GM11168 (cell line): ENCODE data around the gene DHCR24.

Experiments
- in situ Hi-C: fragments of 300-500 bp; cut with MboI; formaldehyde crosslinking; loops from one replicate; pipeline ENCODE4 v1.12.0; 2022; ENCODE audit warnings: low sequenced_read_pairs; ENCODE audit not compliant: unreplicated experiment

The DHCR24 gene

DNA sequence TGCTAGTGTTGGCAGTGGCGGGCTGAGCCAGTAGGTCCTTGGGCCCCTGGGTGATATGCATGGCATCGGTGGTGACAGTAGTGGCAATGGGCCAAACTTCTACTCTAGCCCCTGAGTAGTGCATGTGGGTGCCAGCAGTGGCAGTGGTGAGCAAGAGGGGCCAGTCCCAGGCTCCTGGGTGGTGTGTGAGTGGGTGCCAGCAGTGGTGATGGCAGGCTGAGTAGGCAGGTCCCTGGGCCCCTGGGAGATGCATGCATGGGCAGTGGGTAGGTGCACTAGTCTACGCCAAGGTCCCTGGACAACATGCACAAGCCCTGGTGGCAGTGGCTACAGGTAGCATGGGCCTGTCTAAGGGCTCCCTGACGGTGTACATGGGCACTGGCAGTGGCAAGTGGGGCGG, 61.3 kb downstream of the DHCR24 start:
- in situ Hi-C loops: no loop called here

DNA sequence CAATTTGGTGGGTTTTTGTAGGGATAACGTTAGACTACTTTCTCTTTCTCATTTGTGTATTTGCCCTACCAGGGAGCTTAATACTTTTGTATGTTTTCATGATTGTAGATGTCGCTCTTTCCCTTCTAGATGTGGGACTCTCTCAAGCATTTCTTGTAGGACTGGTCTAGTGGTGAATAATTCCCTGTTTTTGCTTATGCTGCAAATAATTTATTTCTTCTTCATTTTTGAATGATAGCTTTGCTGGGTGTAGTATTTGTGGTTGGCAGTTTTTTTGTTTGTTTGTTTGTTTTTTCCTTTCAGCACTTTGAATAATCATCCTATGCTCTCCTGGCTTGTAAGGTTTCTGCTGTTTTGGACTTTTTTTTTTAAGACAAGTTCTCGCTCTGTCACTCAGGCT, 63.3 kb downstream of the DHCR24 start:
- in situ Hi-C loops: no loop called here

DNA sequence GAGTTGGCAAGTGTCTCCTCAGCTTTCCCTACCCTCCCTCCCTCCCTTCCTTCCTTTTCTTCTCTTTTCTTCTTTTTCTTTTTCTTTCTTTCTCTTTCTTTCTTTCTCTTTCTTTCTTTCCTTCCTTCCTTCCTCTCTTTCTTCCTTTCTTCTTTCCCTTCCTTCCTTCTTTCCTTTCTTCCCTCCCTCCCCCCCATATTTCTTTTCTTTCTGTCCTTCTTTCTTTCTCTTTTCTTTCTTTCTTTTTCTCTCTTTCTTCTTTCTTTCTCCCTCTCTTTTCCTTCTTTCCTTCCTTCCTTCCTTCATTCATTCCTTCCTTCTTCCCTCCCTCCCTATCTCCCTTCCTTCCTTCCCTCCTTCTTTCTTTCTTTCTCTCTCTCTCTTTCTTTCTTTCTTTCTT, 67.3 kb downstream of the DHCR24 start:
- in situ Hi-C loops: no loop called here

DNA sequence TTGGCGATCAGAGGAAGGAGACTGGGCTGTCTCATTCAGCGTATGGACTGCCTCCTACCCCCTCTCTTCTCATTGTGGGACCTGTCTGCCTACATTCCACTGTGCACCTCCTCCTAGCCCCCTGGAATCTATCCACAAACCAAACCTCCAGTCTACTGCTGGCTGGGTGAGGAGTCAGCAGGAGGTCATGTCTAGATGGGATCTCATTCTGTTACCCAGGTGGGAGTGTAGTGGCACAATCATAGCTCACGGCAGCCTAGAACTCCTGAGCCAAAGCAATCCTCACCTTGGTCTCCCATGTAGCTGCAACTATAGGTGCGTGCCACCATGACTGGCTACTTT, 67.8 kb downstream of the DHCR24 start:
- in situ Hi-C loops: no loop called here

DNA sequence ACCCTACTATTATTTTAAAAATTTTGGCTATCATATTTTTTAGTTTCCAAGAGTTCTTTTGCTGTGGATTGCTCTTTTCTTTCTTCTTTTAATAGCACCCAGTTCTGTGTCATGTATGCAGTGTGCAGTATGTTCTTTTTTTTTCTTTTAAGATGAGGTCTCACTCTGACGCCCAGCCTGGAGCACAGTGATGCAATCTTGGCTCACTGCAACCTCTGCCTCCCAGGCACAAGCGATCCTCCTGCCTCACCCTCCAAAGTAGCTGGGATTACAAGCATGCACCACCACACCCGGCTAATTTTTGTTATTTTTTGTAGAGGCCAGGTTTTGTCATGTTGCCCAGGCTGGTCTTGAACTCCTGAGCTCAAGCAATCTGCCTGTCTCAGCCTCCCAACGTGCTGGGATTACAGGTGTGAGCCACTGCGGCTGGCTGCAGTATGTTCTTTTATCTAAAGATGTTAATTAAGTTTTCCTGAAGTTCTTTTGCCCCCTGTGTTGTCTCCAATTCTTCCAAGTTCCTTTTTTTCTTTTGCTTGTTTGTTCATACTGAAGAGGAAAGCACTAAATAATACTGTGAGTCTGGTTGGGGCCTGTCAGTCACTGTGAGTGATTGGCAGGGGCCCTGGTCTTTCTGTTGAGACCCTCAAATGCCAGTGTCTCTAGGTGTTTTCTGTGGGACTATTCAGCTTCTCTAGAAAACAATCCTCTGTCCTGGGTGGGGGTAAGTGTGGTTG, 68.4 kb downstream of the DHCR24 start:
- in situ Hi-C loops: no loop called here

DNA sequence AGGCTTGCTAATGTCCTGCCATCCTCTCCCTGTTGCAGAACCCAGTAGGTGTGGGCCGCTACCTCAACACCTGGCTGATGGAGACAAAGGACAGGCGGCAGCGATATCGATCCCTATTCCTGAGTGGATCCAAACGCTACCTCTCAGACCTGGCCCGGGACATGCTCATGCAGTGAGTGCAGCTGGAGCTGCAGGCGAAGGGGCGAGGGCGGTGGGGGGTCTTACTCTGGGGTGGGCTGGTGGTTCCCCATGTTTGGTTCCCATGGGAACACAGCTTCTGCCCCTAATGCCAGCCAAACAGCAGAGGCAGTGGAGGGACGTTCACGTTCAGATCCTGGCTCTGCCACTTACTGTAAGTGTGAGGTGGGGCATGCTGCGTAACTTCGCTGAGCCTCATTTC, 70.0 kb downstream of the DHCR24 start:
- in situ Hi-C loops: no loop called here

DNA sequence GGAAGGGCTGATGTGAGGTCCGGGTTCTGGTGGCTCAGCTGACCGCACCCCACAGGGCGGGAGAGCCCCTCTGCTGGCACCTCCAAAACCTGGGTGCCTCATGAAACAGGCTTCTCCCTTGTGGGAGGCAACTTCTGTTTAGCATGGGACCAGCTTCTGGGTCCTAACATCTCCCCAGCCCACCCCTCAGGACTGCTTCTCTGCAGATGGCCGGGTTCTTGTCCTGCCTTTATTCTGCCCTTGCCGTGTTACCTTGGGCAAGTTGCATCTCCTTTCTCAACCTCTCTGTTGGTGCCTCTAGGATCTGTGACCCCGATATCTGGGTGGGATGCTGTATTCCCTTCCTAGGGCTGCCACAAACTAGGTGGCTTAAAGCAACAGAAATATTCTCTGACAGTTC, 70.9 kb downstream of the DHCR24 start:
- in situ Hi-C loops: no loop called here

DNA sequence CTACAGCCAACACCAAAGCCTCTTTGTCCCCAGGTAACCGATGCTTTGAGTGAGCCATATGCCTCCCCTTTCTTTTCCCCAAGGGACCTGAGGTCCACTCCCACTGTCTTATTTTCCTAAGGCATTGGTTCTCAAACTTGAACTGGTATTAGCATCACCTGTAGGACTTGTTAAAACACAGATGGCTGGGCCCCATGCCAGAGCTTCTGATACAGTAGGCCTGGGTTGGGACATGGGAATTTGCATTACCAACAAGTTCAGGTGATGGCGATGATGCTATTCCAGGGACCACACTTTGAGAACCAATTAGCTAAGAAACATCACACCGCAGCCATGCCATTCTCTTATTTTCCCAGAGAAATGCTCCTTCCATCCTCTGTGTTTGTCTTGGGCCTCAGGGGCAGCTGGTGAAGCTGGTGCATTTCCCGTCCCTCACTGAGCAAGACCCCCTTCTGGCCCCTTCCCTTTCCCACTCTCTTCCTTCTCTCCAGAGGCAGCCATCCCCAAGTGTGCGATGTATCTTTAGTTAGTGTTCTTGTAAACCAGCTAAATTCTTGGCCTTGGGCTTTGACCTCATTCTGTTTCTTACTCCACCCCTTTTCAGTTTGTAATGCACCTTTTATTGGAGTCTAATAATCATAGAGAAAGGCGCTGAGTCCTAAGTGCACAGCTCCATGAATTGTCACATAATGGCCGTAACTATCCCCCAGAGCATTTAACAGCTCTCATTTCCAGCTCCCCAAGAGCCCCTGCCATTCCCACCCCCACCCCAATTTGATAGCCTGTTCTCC, 71.7 kb downstream of the DHCR24 start:
- in situ Hi-C loops: no loop called here

DNA sequence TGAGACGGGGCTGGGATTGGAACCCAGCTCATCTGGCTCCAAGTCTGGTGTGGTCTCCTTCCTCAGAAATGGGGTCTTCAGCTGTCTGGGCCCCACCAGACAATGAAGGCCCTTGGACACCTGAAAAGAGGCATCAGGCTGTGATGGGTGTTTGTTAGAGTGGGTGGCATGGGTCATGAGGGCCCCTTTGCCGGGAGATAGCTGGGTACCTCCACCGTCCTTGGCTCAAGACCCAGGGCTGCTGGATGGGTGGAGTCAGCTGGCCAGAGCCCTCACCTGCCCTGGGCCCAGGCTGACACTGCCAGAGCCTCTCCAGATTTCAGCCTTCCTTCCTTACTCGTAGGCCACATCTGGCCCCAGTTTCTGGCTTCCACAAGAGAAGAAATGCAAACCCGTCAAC, 72.4 kb downstream of the DHCR24 start:
- in situ Hi-C loops: loop anchor here (5.0 kb wide), 1 partner anchor 147 kb away; no protein-coding TSS in a partner anchor

DNA sequence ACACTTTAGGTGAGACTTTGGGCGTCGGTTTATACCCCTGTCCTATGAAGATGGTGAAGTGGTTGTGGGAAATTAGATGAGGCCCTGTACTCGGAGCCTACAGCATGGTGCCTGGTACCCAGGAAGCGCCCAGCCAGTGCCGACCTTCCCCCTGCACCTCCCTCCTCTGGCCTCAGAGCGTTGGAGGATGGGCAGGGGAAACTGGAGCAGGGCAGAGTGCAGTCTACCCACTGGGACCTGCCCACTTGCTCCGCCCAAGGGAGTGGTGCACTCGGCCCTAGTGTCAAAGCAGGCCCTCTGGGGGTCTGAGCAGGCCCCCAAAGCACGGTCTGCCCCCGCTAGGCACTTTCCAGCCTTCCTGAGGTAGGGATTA, 72.9 kb downstream of the DHCR24 start:
- in situ Hi-C loops: loop anchor here (5.0 kb wide), 1 partner anchor 147 kb away; no protein-coding TSS in a partner anchor

DNA sequence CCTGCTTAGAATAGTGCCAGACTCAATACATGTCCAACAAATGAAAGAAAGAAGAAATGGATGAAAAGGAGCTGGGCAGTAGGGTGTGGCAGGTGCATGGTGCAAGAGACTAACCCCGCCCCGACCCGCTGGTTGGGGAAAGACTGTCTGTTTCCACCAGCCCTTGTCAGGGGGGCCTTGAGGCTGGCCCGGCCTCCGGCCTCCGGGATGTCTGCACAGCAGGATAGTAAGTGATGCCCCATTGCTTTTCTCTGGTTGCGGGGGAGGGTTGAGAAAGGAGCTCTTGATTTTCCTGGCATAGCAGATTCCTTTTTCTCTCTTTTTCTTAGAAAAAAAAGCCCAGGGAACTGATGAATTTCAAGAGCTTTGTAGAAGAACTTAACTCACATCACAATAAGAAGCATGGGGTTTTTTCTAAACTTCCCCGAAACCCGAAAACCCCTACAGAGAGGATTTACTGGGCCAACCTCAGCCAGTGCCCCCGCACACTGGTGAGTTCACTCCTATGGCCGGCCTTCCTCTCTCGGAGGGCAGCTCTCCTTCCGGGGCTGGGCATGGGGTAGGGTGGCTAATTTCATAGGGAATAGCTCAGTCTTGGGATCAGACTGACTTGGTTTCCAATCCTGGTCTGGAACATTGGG, 73.4 kb downstream of the DHCR24 start:
- in situ Hi-C loops: loop anchor here (5.0 kb wide), 1 partner anchor 146 kb away; no protein-coding TSS in a partner anchor

DNA sequence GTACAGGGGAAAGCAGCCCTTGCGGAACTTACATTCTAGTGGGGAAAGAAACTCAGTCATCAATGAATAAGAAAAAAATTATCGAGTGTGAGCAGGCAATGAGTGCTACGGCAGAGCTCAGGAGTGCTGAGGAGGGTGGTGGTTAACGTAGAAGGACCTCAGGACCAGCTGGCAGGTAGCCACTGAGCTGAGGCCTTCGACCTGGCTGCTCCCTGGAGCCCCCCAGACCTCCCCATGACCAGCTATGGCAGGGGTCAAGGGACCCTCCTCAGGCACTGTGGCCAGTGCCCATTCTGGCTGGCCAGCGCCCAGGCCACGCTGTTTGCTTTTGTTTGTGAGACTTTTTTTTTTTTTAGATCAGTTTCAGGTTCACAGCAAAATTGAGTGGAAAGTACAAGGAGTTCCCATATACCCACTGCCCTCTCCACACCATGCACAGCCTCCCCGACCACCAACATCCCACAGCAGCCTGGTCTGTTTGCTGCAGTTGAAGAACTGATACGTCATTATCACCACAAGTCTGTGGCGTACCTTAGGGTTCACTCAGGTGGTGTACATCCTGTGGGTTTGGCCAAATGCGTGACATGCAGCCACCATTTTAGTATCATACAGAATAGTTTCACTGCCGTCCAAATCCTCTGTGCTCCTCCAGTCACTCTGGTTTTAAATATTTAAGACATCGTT, 74.1 kb downstream of the DHCR24 start:
- in situ Hi-C loops: loop anchor here (5.0 kb wide), 1 partner anchor 146 kb away; no protein-coding TSS in a partner anchor

DNA sequence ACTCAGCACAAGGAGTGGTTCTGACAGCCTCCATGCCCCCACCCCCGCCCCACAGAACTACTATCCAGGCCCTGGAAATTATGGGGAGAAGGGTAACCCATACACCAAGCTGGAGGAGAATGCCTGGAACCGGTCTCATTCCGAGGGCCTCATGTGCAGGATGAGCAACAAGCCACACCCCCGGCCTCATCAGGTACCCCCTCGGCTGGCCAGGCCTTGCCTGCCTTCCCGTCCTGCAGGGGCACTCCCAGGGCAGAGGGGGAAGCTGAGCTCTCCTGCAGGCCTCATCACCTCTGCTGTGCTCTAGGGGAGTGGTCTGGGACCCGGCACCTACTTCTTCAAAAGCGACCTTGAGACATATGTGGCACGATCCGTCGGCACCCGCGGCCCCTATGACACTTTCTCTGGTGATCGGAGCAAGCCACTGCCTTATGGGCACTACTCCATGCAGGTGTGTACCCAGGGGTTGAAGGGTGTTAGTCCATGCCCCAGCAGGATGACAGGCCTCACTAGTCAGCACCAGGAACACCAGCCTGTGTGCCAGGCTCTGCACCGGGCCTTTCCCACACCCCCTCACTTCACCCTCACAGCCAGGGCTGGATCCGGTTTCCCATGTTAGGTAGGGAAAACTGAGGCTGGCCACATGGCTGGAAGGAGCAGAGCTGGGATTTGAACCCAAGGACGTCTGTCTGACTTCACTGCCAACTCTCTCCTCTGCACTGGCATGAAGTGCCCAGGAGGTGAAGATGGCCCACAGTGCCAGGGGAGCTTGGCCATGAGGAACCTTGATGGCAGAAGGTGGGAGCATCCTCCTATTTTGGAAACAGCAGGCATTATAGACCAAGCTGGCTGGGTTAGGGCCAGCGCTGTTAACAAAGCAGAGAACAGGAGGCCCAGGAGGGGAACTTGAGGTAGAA, 75.0 kb downstream of the DHCR24 start:
- in situ Hi-C loops: loop anchor here (5.0 kb wide), 1 partner anchor 145 kb away; no protein-coding TSS in a partner anchor

DNA sequence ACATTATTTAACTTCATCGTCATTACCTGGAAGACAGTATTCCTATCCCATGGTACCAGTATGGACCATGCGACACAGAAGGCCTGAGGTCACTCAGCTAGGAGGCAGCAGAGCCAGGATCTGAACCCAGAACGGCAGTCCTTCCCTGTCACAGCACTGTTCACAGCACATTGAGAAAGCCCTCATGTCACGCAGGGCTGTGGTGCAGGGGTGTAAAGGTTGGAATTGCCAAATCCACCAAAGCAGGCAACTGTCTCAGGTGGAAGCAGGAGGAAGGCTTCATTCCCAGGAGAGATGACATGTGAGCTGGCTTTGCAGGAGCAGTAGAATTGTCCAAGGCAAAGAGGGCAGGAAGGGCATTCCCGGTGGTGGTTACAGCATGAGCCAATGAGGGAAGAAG, 75.9 kb downstream of the DHCR24 start:
- in situ Hi-C loops: loop anchor here (5.0 kb wide), 1 partner anchor 144 kb away; no protein-coding TSS in a partner anchor

DNA sequence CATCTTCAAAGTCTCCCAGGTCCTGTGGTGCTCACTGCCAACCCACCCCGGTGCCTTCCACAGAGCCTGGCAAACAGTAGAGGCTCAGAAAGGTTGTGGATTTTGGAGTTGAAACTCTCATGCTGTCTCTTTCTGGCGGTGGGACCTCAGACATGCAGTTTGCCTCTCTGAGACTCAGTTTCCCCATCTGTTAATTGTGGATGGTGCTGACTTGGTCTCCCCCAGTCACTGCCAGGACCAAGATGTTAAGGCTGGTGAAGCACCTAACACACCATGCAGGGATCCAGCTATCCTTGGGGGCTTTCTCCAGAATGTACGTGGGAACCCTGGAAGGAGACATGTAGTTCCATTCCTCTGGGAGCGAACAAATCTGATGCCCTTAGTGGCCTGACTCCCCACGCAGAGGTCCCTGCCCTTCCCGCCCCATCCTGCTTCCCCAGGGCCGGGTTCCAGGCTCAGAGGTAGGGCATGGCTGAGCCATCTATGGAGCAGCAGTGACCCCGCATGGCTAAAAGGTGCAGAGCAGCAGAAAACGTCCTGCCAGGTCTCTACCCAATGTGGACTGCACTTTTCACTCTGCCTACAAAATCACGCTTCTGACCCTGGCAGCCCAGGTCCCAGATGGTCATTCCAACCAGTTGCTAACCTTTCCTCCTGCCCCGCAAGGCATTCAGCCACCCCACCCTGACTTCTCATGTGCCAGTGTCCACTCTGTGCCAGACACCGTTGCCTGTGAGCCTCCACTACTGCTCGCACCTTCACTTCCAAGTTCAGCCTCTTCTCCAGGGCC, 76.6 kb downstream of the DHCR24 start:
- in situ Hi-C loops: loop anchor here (5.0 kb wide), 1 partner anchor 143 kb away; no protein-coding TSS in a partner anchor

DNA sequence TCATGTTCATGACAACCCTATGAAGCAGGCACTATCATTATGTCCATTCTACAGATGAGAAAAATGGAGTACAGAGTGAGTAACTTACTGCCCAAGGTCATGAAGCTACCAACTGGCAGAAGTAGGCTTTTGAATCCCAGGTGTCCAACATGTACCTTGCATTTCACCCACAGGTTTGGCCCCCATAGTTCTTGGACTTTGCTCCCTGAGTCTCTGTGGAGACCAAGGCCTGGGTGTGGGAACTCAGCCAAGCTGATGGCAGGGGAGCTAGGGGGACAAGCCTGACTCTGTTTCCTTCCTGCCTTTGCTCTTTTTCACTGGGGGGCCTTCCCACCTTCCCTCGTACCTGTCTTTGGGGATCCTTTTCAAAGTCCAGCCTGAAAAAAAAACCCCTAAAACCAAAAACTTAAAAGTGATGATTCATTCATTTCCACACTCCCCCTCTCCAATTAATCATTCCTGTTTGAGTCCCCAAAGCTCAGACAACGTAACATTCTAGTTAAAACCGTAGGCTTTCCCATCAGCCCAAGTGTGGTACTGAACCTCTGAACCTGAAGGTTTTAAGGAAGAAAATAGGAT, 77.4 kb downstream of the DHCR24 start:
- in situ Hi-C loops: loop anchor here (5.0 kb wide), 1 partner anchor 142 kb away; no protein-coding TSS in a partner anchor

DNA sequence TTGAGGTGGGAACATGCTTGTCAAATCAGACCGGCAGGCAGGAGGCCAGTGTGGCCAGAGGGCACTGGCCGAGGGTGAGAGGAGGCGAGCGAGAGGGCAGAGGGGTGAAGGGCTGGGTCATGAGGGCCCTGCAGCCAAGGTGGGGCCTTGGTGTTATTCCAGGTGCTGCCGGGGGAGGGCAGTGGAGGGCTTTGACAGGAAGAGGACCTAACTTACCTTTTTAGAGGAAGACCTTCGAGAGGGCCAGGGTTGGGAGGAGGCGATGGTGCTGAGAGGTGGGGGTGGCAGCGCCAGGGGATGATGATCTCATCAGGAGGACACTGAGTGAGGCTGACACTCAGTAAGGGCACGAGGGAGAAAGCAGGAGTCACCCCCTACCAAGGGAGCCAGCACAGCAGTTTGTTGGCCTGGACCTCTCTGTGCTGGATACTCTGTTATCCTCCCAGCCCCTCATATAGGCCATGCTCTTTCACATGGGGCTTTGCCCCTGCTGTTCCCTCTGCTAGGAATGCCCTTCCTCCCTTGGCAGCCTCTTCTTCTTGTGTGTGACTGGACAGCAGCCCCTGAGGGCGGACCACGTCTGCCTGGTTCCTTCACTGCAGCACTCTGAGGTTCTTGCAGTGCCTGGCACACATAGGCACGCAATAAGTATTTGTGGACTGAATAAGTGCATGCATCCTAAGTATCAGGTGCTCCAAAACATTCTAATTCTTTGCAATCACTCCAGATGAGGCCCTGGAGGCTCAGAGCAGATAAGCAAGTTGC, 78.4 kb downstream of the DHCR24 start:
- in situ Hi-C loops: no loop called here
